Subcutaneous adipose tissue (tissue), 4 donors: ENCODE data around the gene PCDHGC4. TPM values are rescaled to one million over a fixed set of nuclear protein-coding genes. Genes with fewer than 3 reads are reported as not detected.

Experiments used
- total RNA-seq, 4 donors: library from RNA; depleted of rRNA; stranded (reverse); fragments of >200 nt; gene quantifications; one replicate each; pipeline ENCODE4 v1.1.0, GENCODE V29; 2016
- TF ChIP-seq, protein P1 (sequence below): fragments of 450-650 bp; IDR thresholded peaks from one replicate; pipeline ENCODE4 v1.5.1; 2016; ENCODE audit warnings: low read depth, mild to moderate bottlenecking, control low read depth, antibody characterized with exemption, moderate library complexity

PCDHGC4 gene
- total RNA-seq, 4 donors from 2014 or later: 1.0 to 10.9 (median 1.9) TPM

DNA sequence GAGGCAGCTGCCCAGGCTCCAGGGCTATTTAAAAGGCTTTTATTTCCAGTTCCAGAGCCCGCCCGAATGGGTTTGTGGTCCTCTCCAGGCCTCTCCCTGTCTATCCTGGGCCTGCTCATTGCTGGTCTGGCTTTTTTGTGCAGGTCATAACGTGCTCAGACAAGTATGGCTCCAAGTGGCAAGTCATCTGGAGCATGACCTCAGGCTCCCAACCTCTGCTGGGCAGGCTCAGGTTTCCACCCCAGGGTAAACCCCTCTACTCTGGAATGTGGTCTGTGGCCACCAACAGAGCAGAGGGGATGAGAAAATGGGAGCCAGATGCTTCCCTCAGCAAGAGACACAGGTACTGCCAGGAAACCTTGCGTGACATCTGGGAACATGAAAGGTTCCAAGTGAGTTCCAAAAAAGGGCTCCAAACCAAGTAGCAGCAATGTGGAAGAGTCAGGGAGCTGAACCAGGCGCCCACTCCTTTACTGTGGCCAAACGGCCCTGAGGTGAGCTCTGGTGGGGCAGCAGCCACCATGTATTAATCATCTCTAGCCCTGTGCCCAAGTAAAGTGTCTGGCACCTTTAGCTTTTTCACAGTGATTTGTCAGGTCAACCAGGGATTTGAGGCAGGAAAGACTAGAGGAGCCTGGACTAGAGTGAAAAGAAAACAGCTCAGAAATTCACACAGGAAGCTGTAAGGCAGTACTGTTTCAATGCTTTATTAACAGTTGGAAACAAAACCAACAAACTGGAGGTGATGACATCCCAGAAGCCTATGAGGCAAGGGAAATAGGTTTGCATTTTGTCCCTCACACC is 29.7 kb downstream of the PCDHGC4 start:
- TF ChIP-seq, protein P1, sequence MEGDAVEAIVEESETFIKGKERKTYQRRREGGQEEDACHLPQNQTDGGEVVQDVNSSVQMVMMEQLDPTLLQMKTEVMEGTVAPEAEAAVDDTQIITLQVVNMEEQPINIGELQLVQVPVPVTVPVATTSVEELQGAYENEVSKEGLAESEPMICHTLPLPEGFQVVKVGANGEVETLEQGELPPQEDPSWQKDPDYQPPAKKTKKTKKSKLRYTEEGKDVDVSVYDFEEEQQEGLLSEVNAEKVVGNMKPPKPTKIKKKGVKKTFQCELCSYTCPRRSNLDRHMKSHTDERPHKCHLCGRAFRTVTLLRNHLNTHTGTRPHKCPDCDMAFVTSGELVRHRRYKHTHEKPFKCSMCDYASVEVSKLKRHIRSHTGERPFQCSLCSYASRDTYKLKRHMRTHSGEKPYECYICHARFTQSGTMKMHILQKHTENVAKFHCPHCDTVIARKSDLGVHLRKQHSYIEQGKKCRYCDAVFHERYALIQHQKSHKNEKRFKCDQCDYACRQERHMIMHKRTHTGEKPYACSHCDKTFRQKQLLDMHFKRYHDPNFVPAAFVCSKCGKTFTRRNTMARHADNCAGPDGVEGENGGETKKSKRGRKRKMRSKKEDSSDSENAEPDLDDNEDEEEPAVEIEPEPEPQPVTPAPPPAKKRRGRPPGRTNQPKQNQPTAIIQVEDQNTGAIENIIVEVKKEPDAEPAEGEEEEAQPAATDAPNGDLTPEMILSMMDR: no peak

GRCh38 chr5:141515141-141515540 is 30.3 kb downstream of the PCDHGC4 start:
- TF ChIP-seq, protein P1: no peak

GRCh38 chr5:141515946-141516671 is 31.3 kb downstream of the PCDHGC4 start:
- TF ChIP-seq, protein P1: no peak

DNA sequence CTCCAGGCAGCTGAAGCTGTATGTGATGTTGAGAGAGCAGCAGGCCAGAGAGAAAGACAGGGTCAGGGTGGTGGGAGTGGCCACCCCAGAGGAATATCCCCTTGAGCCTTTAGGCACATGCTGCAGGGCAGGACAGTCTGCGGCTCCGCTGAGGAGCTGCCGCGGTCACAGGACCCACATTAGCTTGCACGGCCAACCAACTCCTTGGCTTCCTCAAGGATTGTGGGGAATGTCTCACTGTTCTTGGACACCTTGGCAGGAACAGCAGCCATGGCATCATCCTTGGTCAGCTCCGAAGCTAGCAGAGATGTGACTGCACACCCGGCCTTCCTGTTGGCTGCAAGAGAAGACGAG is 31.8 kb downstream of the PCDHGC4 start:
- TF ChIP-seq, protein P1: no peak

DNA sequence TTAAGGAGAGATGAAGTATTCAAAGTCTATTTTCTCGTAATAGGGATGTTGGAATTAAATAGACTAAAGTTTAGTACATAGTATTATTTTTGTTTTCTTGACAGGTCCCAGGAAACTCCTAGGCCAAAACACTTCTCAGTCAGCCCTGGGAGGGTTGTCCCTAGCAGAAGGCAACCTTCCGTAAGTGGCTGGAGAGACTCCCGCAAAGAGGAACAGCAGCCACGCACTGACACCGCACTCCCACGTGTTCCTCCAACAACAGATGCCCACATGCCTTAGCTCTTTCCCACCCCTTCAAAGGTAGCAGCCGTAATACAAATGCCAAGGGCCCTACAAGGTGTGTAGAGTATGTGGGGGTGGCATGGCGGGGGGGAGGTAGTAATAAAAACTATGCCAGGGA is 32.5 kb downstream of the PCDHGC4 start:
- TF ChIP-seq, protein P1: no peak

- TF ChIP-seq, protein P1: no peak
Observed at GRCh38 chr5:141517880-141518617, 33.2 kb downstream of the PCDHGC4 start.

- TF ChIP-seq, protein P1: no peak
Observed at GRCh38 chr5:141518618-141519015, 33.8 kb downstream of the PCDHGC4 start.
